ENCODE measurements around the gene KHDRBS1. TPM values are rescaled to one million over a fixed set of nuclear protein-coding genes. Genes with fewer than 3 reads are reported as not detected.

The KHDRBS1 gene
- polyA plus RNA-seq, 1 of the 3 experiments (the other 2 are of a cell fraction) = 52.8 TPM

DNA sequence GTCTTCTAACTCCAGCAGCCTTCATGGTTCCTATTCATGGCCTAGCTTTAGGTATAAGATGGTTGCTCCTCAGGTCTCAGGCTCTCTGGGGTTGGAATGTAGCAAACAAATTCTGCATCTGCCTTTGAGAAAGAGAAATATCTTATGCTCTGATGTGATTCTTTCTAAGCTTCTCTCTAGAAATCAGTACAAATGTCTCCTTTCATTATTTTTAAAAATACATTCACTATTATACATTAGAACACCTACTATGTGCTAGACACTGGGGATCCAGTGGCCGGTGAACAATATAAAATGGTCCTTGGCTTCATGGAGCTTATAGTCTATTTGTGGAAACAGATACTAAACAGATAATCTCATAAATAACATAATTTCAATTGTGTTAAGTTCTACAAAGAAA is 42.9 kb downstream of the KHDRBS1 start:
- H3F3A ChIP-seq (replicated peaks; ENCODE audit: insufficient read depth) = peaks cover 59% of the 10 kb centered on the region
- H3K27ac ChIP-seq (ENCODE audit: low read depth in 2 of 2, low read length in 1 of 2) = no peak overlapping the region
- no peaks in the 10 kb centered on the region for H3K27me3 ChIP-seq (ENCODE audit: insufficient read depth)
- H4K20me1 ChIP-seq (ENCODE audit: insufficient read depth) = peaks cover 29% of the 10 kb centered on the region
- peaks cover 80 to 86% of the 10 kb centered on the region in 2 experiments for H3K36me3 ChIP-seq (replicated peaks in 1 of 2; ENCODE audit: control insufficient read depth in 1 of 2, insufficient read depth in 2 of 2, low read length in 1 of 2)
- H3K9me2 ChIP-seq = no peaks in the 10 kb centered on the region
- no peak overlapping the region for H2AFZ ChIP-seq (ENCODE audit: low read depth)
- WGBS (ENCODE audit: low lambda C conversion rate) = 92% methylated on average over 1 of the region's 1 CpG
- no peak for DNase-seq
- H3K79me2 ChIP-seq (ENCODE audit: insufficient read depth) = peaks cover 52% of the 10 kb centered on the region
- H3K9ac ChIP-seq = no peak overlapping the region
- no peaks in the 10 kb centered on the region for H3K9me3 ChIP-seq
- POLR2A ChIA-PET = interaction anchor here (1.1 to 2.0 kb wide), 2 partner anchors 8 to 11 kb away, joined by 5 to 9 read pairs; no protein-coding TSS in a partner anchor
- TF ChIP-seq TEAD4 (IDR thresholded peaks at IDR 0.05; ENCODE audit: borderline replicate concordance, insufficient read depth) (no peak), GABPA (IDR thresholded peaks at IDR 0.05; ENCODE audit: low read depth) (no peak), USF1 (IDR thresholded peaks at IDR 0.05; ENCODE audit: borderline replicate concordance, low read depth) (no peak), PBX3 (IDR thresholded peaks at IDR 0.05) (no peak), JUND (IDR thresholded peaks at IDR 0.05) (no peak), POLR2AphosphoS5 (IDR thresholded peaks at IDR 0.05; ENCODE audit: low read depth, low read length) (no peak), RAD21 (IDR thresholded peaks at IDR 0.05; ENCODE audit: low read length) (no peak), TAF1 (IDR thresholded peaks at IDR 0.05; ENCODE audit: borderline replicate concordance, low read depth, low read length) (no peak), RXRA (IDR thresholded peaks at IDR 0.05; ENCODE audit: borderline replicate concordance, low read depth) (no peak), NRF1 (IDR thresholded peaks at IDR 0.05; ENCODE audit: low read depth, low read length) (no peak), FOXM1 (IDR thresholded peaks at IDR 0.05; ENCODE audit: low read depth) (no peak)
- TF ChIP-seq, protein P1, sequence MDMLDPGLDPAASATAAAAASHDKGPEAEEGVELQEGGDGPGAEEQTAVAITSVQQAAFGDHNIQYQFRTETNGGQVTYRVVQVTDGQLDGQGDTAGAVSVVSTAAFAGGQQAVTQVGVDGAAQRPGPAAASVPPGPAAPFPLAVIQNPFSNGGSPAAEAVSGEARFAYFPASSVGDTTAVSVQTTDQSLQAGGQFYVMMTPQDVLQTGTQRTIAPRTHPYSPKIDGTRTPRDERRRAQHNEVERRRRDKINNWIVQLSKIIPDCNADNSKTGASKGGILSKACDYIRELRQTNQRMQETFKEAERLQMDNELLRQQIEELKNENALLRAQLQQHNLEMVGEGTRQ (IDR thresholded peaks at IDR 0.05; ENCODE audit: borderline replicate concordance, low read depth, low read length) = no peak
- TF ChIP-seq, protein P2, sequence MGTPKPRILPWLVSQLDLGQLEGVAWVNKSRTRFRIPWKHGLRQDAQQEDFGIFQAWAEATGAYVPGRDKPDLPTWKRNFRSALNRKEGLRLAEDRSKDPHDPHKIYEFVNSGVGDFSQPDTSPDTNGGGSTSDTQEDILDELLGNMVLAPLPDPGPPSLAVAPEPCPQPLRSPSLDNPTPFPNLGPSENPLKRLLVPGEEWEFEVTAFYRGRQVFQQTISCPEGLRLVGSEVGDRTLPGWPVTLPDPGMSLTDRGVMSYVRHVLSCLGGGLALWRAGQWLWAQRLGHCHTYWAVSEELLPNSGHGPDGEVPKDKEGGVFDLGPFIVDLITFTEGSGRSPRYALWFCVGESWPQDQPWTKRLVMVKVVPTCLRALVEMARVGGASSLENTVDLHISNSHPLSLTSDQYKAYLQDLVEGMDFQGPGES (IDR thresholded peaks at IDR 0.05; ENCODE audit: low read depth, low read length) = no peak
- TF ChIP-seq, protein P3, sequence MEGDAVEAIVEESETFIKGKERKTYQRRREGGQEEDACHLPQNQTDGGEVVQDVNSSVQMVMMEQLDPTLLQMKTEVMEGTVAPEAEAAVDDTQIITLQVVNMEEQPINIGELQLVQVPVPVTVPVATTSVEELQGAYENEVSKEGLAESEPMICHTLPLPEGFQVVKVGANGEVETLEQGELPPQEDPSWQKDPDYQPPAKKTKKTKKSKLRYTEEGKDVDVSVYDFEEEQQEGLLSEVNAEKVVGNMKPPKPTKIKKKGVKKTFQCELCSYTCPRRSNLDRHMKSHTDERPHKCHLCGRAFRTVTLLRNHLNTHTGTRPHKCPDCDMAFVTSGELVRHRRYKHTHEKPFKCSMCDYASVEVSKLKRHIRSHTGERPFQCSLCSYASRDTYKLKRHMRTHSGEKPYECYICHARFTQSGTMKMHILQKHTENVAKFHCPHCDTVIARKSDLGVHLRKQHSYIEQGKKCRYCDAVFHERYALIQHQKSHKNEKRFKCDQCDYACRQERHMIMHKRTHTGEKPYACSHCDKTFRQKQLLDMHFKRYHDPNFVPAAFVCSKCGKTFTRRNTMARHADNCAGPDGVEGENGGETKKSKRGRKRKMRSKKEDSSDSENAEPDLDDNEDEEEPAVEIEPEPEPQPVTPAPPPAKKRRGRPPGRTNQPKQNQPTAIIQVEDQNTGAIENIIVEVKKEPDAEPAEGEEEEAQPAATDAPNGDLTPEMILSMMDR (IDR thresholded peaks at IDR 0.05) = no peak
- H3K4me2 ChIP-seq = no peak overlapping the region
- CTCF ChIA-PET = interaction anchor here (0.7 to 1.5 kb wide), 3 partner anchors 17 to 290 kb away, joined by 3 to 5 read pairs (median 4); partner anchors contain the start of gene TMEM39B
- peaks cover 0 to 4% of the 10 kb centered on the region in 2 experiments; a peak in 1 of 4 replicates for H3K4me1 ChIP-seq (ENCODE audit: control insufficient read depth in 1 of 2, insufficient read depth in 2 of 2, low read depth in 1 of 2, low read length in 1 of 2)
- H3K4me3 ChIP-seq (ENCODE audit: low read depth in 2 of 2, low read length in 1 of 2) = no peak overlapping the region
